Middle frontal gyrus (tissue), 1 donor: Measurements from ENCODE around the gene ENTPD2.

ENCODE experiments used
- DNase-seq: peaks from one replicate; pipeline ENCODE4 v3.0.0-alpha.2; 2015; ENCODE audit warnings: low spot score; ENCODE audit errors: extremely low spot score

ENTPD2 gene

DNA sequence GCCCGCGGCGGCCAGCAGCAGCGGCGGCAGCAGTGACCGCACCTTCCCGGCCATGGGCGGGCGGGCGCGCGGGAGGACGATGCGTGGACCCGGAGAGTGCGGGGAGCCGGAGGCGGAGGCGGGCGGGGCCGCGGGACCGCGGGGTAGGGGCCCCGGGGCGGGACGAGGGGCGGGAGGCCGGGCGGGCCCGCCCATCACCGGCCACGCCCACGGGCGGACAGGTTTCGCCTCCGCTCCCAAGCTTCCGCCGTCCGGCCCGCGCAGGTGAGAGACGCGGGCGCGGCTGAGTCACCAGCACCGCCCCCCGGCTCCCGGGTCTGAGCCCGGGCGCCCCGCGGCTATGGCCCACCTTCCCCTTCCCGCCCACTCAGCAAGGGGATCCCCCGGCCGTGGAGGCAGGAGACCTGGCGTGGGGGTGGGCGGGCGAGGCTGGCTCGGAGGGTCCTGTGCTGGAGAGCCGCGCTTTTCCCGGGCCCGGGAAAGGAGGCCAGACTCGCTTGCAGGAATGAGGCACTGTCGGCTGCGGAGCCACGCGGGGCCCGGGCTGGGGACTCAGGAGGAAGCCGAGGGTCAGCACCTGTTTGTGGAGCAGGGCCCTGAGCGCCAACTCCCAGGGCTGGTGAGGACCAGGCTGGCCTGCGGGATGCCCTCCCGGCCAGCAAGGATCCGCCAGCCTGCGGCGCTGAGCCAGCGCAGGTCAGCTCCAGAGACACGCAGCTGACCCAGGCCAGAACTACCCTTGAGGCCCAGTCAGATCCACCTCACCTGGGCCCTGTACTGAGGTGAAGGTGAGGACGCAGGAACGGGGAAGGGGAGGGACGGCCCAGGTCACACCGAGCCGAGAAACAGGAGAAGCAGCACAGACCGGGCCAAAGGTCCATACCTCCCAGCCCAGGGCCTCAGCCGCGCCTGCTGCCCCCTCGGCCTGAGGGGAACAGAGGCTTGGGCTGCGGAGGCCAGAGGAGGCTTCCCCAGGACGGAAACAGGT lies at the start of gene ENTPD2:
Gene ENTPD2, minus strand, starts transcription at position 118 of the 988 bp plus-strand sequence. Its CDS starts 64 bp downstream, at position 54.
- no peak for DNase-seq

GRCh38 chr9:137103206-137103999 lies 49.5 kb upstream of the ENTPD2 start:
- DNase-seq, result no peak

GRCh38 chr9:137099231-137099630 lies 45.4 kb upstream of the ENTPD2 start:
- no peak for DNase-seq

DNA sequence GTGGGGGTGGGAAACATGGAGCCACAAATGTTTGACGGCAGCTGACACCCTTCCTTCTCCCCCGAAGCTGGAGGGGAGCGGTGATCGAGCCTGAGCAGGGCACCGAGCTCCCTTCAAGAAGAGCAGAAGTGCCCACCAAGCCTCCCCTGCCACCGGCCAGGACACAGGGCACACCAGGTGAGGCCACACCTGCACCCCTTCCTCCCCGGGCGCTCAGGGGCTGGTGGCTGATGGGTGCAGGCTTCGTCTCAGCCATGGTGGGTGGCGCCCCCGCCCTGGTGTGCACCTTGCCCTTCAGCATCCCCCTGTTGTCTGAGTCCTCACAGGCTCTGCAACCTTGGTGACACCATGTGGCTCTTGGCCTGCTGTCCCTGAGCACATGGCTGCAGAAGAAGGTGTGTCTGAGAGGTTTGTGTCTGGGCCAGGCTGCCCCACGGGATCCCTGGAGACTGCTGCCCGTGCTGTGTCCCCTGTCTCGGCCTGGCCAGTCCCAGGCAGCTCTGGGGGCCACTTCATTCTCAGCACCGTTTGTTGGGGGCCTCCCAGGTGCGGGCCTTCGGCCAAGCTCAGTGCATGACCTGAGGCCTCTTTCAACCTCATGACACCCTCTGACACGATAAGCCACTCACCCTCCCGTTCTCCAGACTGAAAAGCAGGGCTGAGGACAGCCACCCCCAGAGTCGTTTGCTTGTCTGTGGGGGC lies 44.1 kb upstream of the ENTPD2 start:
- DNase-seq, result no peak

DNA sequence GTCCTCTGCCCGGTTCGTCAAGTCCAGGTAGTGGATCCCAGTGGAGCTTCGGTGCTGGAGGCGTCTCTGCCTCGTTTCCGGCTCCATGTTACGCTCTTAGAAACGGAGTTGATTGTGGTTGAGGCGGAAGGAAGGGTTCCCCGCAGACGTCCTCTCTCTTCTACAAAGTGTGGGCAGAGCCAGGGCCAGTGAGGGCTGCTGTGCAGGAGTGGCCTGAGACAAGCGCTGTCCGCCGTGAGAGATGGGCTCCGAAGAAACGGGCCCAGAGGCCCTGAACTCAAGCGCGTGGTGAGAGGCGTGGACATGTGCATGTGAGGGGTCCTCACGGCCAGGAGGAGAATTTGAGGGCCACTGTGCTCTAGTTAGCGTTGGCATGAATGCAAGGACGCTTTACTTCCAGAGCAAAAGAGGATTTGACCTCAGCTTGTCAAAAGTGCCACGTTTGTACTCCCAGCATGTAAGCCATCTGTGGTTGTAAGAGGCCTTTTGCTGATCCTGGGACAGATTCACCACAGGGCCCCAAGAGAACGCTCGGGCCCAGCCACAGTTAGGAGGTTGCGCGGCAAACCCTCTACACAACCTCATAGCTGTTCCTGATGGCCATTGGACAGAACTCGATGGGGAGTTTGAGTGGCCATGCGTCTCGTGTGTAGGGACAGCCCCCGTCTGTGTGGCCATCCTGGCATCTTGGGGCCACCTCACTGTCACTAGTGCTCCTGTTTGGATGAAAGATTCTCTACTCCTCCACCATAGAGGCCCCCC lies 43.1 kb upstream of the ENTPD2 start:
- DNase-seq, result no peak

GRCh38 chr9:137095664-137096517 lies 42.0 kb upstream of the ENTPD2 start:
- no peak for DNase-seq

GRCh38 chr9:137089232-137089947 lies 35.5 kb upstream of the ENTPD2 start:
- DNase-seq, result no peak

- DNase-seq, result no peak
Measured at GRCh38 chr9:137088121-137088520, 34.3 kb upstream of the ENTPD2 start.

- DNase-seq, result no peak
Measured at GRCh38 chr9:137087409-137087925, 33.6 kb upstream of the ENTPD2 start.

- peak; percentile 98 for DNase-seq
Measured at GRCh38 chr9:137086531-137087408, 32.9 kb upstream of the ENTPD2 start, which contains the start of gene MAN1B1. MAN1B1 (plus strand) TSS chr9:137086985; CDS start chr9:137087000, 15 bp downstream.

DNA sequence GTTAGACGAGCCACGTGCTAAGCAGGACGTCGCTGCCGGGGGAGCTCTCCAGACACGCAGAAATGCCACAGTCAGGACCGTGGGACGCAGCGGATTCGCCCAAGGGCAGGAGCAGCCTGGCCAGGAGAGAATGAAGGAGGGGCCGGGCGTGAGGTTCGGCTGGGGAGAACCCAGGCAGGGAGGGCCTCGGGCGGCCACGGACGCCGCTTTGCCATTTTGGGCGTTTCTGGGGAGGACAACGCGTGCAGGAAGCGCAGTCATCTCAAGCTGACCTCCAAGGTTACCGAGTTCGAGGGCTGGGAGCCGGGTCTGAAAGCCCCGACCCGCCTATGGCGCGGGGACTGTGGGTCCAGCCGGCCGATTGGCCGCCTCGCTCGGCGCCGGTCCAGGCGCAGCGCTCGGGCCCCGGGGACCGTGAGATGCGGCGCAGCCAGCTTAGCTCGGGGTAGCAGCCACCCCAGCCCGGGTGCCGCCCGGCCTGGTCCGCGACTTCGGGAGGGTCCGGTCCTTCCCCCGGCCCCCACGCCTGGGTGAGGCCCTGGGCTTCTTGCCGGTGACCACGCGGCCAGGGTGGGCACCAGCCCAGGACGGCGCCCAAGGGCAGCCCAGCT lies 32.2 kb upstream of the ENTPD2 start:
- no peak for DNase-seq

- DNase-seq, result no peak
Measured at GRCh38 chr9:137084526-137084925, 30.7 kb upstream of the ENTPD2 start.

DNA sequence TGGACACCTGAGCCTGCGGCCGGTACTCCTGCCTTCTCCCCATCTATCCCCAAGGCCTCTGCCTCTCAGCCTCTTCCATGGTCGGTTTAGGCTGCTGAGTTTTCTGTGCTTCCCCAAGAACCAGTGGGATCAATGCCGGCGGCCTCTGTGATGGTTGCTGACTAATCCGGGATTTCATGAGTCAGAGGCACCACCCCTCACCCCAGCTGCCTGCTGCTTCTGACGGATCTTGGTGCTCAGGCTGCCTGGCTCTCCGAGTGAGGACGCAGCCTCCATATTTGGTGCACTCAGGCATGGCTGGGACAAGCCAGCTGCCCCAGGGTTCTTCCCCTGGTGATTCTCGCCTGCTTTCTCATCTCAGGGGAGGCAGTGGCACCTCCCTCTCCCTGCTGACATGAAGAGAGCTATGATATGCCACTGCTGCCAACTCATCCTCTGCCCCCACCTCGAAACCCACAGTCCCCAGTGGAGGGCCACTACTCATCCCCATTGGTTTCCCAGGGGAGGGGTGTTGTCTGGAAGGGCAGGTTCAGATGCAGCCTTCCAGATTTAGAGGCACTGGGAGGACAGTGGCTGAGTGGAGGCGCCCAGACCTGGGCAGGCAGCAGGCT lies 29.6 kb upstream of the ENTPD2 start:
- peak; percentile 27 for DNase-seq

- DNase-seq, result no peak
Measured at GRCh38 chr9:137082925-137083290, 29.0 kb upstream of the ENTPD2 start.

- no peak for DNase-seq
Measured at GRCh38 chr9:137082222-137082924, 28.5 kb upstream of the ENTPD2 start.
